Measurements from ENCODE around the gene PKP3.

The PKP3 gene

GRCh38 chr11:370070-370941, 23.7 kb upstream of the PKP3 start:
- no peak for DNase-seq (ENCODE audit: extremely low spot score)
- TF ChIP-seq, protein P1, sequence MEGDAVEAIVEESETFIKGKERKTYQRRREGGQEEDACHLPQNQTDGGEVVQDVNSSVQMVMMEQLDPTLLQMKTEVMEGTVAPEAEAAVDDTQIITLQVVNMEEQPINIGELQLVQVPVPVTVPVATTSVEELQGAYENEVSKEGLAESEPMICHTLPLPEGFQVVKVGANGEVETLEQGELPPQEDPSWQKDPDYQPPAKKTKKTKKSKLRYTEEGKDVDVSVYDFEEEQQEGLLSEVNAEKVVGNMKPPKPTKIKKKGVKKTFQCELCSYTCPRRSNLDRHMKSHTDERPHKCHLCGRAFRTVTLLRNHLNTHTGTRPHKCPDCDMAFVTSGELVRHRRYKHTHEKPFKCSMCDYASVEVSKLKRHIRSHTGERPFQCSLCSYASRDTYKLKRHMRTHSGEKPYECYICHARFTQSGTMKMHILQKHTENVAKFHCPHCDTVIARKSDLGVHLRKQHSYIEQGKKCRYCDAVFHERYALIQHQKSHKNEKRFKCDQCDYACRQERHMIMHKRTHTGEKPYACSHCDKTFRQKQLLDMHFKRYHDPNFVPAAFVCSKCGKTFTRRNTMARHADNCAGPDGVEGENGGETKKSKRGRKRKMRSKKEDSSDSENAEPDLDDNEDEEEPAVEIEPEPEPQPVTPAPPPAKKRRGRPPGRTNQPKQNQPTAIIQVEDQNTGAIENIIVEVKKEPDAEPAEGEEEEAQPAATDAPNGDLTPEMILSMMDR (IDR thresholded peaks at IDR 0.05; ENCODE audit: control extremely low read depth, extremely low read depth, low read depth, missing control alignments), result no peak
- POLR2A ChIA-PET, result no interaction called here
- CTCF ChIA-PET, result interaction anchor here (1.4 to 2.5 kb wide), 3 partner anchors 8 to 148 kb away, joined by 4 to 12 read pairs (median 10); no protein-coding TSS in a partner anchor

- CTCF ChIA-PET, result interaction anchor here (1.0 to 2.5 kb wide), 4 partner anchors 9 to 184 kb away, joined by 3 to 12 read pairs (median 7); no protein-coding TSS in a partner anchor
- DNase-seq (ENCODE audit: extremely low spot score), result no peak
- POLR2A ChIA-PET, result no interaction called here
- TF ChIP-seq, protein P1 (IDR thresholded peaks at IDR 0.05; ENCODE audit: control extremely low read depth, extremely low read depth, low read depth, missing control alignments), result no peak
These were observed 23.0 kb upstream of the PKP3 start for GRCh38 chr11:371051-371450.

GRCh38 chr11:371716-372590, 22.1 kb upstream of the PKP3 start:
- CTCF ChIA-PET, result interaction anchor here (1.0 to 2.5 kb wide), 4 partner anchors 10 to 183 kb away, joined by 3 to 12 read pairs (median 7); no protein-coding TSS in a partner anchor
- TF ChIP-seq, protein P1 (IDR thresholded peaks at IDR 0.05; ENCODE audit: control extremely low read depth, extremely low read depth, low read depth, missing control alignments), result no peak
- POLR2A ChIA-PET, result no interaction called here
- DNase-seq (ENCODE audit: extremely low spot score), result no peak

DNA sequence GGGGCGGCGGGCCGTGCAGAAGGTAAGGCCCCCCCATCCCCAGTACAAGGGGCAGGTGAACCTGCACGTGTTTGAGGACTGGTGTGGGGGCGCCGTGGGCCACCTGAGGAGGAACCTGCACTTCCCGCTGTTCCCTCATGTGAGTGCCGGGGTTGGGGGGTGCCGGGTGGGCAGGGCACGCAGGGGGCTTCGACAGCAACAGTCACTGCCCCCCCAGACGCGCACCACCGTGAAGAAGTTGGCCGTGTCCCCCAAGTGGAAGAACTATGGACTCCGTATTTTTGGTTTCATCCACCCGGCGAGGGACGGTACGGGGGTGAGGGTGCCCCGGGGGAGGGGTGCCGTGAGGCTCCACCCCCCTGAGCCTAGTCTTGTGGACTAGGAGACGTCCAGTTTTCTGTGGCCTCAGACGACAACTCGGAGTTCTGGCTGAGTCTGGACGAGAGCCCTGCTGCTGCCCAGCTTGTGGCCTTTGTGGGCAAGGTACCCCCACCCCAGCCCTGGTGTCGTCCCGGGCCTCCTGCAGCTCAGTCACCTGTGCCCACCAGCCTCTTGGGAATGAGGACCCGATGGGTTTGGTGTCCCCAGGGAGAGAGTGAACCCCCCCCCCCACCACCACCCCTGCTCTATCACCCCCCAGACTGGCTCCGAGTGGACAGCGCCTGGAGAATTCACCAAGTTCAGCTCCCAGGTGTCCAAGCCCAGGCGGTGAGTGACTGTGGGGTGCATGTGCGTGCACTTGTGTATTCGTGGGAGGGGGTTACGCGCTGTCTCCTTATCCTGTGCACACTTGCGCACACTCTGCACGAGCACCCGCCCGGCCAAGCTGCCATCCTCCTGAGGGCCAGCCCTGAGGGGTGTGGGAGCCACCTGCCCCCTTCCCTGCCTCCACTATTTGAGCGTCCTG, 20.9 kb upstream of the PKP3 start:
- POLR2A ChIA-PET, result no interaction called here
- DNase-seq (ENCODE audit: extremely low spot score), result no peak
- TF ChIP-seq, protein P1 (IDR thresholded peaks at IDR 0.05; ENCODE audit: control extremely low read depth, extremely low read depth, low read depth, missing control alignments), result no peak
- CTCF ChIA-PET, result no interaction called here

GRCh38 chr11:373716-374551, 20.1 kb upstream of the PKP3 start:
- ChIA-PET CTCF (no interaction called here), POLR2A (no interaction called here)
- TF ChIP-seq, protein P1 (IDR thresholded peaks at IDR 0.05; ENCODE audit: control extremely low read depth, extremely low read depth, low read depth, missing control alignments), result no peak
- DNase-seq (ENCODE audit: extremely low spot score), result no peak

Data from GM10248 (cell line).